ENCODE measurements around the gene RNPS1.
"Not testable (repeated sequence)": the region's sequence is repeated elsewhere in the genome, so short reads cannot be mapped to it uniquely, and the experiment has no call there.

The RNPS1 gene

DNA sequence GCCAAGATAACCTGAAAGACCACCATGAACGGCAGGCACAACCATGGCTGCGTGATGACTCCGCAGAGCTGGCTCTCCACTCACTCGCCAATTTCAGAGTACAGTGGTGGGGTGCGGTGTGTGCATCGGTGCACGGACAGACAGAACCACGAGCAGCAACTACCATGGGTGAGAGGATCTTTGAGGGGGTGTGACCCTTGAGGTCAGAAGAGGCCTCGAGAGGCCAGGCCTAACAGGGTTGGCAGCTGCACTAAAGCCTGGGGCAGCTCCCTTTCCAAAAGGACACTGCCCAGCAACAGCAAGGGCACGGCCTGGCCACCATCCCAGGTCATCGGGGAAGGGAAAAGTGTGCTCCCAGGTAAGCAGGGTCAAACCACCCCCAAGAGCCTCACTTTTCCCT lies 14.6 kb downstream of the RNPS1 start:
- no peak for DNase-seq

DNA sequence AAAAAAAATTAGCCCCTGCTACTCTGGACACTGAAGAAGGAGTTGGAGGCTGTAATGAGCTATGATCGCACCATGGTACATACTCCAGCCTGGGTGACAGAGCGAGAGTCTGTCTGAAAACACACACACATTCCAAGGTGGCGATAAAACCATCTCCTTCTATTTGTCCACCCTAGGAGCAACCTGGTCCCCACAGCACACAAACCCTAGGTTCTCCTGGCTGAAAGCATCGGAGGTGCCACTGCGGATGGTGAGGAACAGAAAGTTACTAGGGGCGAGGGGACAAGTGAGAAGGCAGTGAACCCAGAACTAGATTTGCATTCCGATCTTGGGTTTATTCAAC lies 15.1 kb downstream of the RNPS1 start:
- DNase-seq: no peak

DNA sequence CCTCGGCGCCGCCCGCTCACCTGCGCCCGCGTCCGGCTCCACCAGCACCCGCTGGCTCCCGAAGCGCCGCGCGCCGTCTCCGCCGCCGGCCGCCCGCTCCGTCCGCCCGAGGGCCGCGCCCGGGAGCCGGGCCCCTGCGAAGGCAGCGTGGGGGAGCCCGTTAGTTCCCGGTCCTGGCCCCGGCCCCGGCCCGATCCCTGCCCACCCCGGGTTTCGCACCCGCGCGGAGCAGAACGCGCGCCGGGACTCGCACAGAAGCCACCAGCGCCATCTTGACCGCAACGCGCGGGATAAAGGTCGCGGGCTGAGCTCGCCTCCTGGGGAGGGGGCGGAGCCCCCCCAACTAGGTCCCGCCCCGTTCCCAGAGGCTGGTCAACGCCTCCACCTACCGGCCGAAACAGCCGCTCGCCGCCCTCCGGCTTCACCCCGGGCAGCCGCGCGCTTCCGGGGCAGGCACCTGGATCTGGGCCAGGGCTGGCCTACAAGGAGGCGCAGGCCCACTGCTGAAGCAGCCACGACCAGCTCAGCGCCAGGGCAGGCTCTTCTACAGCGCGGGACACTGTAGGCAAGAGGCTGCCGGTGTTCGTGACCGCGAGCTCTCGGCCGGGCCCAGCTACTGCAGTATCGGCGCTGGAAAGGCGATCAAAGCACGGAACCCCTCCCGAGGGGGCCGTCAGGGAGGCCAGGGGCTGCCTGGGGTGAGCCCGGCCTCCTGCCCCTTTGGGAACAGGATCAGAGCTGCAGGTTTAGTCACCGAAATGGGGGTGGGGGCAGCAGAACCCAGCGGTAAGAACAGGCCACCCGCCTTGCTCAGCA lies 16.4 kb downstream of the RNPS1 start, which contains the start of gene ECI1:
TSS of gene ECI1 (minus strand) at position 292 of the 816 bp plus-strand sequence. CDS start at position 271, 21 bp downstream.
- peak; percentile 93 for DNase-seq

DNA sequence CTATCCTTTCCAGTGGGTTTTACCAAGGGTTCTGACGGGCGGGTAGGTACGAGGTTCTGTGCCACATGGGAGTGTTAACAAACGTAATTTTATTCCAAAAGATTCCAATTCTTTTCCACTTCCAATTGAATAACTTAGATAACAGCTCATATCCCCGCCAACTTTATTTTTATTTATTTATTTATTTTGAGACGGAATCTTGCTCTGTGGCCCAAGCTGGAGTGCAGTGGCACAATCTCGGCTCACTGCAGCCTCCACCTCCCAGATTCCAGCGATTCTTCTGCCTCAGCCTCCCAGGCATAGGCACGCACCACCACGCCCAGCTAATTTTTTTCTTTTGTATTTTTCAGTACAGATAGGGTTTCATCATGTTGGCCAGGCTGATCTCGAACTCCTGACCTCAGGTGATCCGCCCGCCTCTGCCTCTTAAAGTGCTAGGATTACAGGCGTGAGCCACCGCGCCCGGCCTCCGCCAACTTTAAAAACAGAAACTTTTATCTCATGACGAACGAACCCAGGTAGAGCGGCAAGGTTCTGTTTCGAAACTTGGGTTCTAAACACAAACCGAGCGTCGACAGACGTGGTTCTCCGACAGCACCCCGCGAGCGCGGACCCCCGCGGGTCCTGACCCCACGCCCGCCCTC lies 17.2 kb downstream of the RNPS1 start:
- DNase-seq: peak; percentile 72

DNA sequence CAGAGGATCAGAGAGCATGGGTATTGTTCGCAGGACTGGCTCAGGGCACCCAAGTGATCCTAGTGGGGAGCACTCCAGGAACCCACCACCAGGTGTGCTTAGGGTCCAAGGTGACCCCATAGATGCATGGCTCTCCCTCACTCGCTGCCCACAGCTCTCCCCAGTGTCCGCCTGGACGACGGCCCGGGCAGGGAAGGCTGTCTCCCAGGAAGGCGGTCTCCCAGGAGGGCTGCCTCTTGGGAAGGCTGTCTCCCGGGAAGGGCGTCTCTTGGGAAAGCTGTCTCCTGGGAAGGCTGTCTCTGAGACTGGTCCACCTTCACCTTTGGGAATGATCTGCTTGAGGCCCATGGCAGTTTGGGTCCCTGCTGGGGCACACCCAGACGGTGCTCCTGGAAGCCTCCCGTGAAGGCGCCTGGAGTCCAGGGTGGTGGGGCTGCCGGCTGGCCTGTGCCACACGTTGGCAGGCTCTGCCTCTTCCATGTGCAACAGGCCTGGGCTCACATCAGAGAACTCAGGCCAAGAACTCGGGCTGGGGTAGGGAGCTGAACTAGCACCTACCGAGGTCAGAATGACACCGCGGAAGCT lies 21.5 kb downstream of the RNPS1 start:
- no peak for DNase-seq

DNA sequence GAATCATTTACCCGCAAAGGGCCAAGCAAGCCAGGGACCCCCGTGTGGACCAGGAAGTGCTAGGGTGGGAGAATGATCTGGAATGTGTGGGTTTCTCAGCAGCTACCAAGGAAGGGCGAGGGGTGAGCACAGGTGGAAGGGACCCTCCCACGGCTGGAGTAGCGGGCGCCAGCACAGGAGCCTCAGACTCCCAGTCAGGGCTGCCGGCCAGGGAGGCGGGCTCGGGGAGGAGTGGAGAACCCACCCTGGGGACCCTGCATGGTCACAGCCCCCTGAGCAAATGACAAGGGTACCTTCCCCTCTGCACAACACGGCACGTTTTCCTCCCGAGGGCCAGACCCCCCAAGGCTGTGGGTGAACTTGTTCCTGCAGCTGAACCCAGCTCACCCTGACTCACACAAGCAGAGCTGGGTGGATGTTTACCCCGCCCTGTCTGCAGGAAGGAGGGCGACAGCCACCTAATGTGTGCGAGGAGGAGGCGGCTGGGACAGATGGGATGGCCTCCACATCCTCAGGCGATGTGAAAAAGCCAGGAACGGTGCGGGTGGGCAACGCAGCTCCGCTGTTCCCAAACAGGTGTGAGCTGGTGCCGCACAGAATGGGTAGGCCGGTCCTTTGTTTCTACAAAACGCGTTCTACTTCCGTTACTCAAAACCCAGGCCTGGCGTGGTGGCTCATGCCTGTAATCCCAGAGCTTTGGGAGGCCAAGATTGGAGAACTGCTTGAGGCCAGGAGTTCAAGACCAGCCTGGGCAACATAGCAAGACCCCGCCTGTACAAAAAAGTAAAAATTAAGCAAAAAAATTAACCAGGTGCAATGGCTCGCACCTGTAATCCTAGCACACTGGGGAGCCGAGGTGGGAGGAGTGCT lies 22.8 kb downstream of the RNPS1 start:
- no peak for DNase-seq

DNA sequence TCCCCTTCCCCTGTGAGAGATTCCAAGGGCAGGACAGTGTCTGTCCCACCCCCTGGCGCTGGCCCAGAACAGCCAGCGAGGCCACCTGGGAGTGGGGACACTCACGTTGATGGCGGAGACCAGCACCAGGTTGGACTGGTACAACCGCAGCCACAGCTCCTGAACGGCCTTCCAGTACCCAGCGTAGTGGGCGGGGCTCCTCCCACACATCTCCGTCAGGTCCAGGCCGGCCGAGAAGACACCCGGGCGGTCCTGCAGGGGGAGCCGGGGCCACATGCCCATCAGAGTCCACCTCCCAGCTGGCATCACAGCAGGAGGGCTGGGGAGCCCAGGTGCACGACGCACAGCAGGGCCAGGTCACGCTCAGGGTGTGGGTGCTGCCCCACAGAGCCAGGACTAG lies 23.6 kb downstream of the RNPS1 start:
- DNase-seq: no peak

DNA sequence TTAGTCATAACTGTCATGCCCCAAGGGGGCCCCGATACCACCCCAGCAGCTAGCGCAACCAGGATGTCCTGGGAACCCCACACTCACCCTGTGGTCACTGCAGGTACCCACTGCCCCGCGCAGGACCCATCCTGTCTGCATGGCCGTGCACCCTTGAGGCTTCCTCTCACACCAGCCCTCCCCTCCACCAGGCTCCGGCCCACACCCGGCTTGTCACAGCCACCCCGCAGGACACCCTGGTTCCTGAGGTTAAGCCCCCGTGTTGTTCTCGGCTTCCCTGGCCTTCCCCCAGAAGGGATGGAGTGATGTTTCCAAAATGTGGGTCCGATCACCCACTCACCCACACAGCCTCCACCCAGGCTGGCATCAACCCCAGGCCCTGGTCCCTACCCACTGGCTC lies 24.1 kb downstream of the RNPS1 start:
- DNase-seq: no peak

DNA sequence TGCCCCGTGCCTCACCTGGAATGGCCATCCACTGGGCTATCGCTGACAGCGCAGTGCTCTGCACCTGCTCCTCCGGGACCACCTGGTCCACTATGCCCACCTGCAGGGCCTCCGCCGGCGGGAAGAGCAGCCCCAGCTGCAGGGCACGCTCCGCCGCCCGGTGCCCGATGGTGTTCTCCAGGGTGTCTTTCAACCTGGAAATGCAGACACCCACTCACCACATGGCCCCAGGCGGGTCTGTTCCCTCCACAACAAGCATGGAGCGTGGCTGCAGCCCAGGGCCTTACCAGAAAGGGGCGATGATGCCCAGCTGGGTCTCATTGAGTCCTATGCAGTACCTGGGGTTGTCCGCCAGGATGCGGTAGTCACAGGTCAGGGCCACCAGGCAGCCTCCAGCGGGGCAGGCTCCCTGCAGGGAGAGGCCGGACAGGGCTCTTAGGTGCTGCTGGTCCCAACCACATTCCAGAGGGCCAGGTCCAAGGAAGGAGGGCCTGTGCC lies 24.8 kb downstream of the RNPS1 start:
- no peak for DNase-seq

DNA sequence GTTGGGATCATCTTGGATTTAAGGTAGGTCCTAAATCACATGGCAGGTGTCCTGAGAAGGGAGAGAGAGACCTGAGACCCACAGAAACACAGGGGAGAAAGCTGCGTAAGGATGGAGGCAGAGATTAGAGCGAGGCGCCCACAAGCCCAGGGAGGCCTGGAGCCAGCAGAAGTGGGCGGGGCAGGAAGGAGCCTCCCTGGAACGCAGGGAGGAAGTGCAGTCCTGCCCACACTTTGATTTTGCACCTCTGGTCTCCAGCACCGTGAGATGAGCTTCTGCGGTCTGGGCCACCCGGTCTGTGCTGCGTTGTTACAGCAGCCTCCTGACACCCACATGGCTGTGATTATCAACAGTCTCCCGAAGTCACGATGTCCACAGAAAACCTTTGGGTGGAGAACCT lies 25.3 kb downstream of the RNPS1 start:
- no peak for DNase-seq

DNA sequence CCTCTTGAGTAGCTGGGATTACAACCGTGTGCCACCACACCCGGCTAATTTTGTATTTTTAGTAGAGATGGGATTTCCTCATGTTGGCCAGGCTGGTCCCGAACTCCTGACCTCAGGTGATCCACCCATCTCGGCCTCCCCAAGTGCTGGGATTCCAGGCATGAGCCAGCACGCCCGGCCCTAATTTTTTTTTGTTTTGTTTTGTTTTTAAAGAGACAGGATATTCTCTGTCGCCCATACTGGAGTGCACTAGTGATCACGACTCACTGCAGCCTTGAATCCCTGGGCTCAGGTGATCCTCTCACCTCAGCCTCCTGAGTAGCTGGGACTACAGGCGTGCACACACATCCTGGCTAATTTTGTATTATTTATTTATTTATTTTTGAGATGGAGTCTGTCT lies 27.6 kb downstream of the RNPS1 start:
- not testable (repeated sequence) for DNase-seq

DNA sequence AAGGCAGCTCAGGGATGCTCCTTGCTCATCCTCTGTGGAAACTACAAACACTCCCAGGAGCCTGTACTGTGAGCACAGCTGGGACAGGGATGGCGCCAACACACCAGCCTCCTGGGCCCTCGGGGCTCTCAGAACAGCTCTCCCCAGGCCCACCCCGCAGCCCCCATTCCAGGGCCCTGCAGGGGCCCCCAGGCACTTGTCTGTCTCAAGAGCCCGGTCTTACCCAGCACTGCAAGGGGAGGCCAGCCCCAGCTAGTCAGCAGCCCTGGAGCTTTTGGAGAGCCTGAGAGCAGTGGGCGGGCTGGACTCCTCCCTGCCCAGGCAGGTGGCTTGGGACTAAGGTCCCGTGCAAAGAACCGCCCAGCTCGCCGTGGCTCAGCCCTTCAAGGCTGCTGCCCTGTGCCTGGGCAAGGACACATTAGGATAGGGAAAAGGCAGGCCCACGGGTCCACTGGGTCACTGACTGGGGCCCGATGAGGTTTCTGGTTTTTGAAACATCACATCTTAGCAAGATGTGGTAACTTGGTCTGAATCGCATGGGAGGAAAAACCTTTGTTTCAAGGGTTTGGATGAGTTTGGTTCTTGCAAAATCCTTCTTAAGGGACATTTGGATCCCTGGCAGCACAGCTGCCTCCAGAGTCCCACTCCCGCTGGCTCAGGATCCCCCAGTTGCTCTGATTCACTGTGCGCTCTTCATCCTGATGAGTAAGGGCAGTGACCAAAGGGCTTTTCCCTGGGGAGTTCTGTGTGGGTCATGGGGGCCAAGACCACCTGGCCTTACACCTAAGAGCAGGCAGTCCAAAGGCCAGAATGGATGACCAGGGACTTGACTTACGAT lies 28.9 kb downstream of the RNPS1 start:
- peak; percentile 54 for DNase-seq

DNA sequence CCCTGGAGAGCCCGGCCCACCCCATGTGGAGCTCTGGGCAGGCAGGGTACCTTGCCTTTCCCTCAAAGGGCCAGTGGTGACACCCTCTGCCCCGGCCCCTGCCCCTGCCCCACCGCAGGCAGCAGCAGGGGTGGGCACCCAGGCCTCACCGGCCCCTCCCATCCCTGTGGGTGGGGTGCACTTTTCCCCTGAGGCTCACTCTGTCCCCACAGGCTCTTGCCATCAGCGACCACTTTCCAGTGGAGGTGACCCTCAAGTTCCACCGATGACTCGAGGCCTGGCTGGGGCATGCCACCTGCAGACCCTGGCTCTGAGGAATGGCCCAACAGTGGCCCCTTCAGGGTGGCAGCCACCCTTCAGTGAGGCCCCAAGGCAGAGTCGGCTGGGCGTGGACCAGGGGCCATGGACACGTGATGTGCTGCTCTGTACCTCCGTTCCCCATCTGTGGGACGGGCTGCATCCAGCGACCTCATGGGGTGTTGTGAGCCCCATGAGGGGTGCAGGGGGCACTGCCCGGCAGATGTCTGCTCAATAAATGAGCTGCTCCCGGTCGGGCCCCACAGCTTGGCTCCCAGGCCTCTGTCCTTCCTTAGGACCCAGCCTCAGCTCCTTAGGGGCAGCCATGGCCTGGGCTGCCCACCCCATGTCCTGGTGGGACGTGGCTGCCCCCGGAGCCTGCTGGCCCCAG lies 29.6 kb downstream of the RNPS1 start:
- DNase-seq: peak; percentile 56

DNA sequence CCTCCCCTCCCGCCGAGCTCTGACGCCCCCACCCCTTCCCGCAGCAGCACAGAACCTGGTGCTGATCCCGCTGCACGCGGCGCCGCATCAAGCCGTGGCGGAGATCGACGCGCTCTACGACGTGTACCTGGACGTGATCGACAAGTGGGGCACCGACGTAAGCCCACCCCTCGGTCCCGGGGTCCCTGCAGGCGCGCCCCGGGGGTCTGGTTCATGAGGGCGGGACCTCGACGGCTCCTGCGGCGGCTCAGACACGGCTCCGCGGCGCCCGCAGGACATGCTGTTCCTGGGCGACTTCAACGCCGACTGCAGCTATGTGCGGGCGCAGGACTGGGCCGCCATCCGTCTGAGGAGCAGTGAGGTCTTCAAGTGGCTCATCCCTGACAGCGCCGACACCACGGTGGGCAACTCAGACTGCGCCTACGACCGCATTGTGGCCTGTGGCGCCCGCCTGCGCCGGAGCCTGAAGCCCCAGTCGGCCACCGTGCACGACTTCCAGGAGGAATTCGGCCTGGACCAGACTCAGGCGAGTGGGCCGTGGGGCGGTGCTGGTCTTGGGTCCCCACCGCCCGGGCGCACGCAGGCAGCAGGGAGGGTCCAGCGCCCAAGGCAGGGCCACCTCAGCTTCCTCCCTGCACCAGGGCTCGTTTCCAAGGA lies 30.3 kb downstream of the RNPS1 start:
- peak; percentile 56 for DNase-seq

DNA sequence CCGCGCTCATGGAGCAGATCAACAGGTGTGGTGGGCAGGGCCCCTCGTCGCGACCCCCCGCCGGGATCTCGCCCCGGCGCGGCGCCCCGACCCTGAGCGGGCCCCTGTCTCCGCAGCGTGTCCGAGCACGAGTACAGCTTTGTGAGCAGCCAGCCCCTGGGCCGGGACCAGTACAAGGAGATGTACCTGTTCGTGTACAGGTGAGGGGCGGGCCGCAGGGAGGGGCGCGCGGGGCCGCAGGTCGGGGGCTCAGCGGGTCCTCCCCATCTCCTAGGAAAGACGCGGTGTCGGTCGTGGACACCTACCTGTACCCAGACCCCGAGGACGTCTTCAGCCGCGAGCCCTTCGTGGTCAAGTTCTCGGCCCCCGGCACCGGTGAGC lies 30.8 kb downstream of the RNPS1 start:
- DNase-seq: peak; percentile 57

DNA sequence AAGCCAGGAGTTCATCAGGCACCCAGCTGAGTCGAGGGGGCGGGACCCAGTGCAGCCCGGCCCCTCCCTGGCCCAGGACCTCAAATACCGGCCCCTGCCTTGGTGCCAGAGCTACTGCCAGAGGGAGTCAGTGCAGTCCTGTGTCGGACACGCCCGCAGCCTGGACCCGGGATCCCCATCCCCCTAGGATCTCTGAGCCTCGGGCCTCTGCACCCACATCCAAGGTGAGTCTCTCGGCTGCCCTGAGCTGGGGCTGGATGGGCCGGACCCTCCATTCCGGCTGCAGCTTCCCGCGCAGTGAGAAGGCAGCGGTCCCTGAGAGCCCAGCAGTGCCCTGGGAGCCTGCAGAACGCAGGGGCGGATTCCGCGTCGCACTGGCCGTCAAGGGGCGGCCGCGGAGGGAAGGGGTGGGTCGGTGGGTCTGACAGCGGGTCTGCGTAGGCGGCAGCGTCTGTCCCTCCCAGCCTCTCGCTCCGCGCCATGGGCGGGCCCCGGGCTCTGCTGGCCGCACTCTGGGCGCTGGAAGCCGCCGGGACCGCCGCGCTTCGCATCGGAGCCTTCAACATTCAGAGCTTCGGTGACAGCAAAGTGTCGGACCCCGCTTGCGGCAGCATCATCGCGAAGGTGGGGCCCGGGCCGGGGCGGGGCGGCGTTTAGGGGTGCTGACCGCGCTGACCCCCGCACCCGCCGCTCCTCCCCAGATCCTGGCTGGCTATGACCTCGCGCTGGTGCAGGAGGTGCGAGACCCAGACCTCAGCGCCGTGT lies 31.4 kb downstream of the RNPS1 start, which contains the start of gene DNASE1L2:
TSS of gene DNASE1L2 (plus strand) at position 108 of the 765 bp plus-strand sequence. CDS start at position 481, 373 bp downstream.
- DNase-seq: peak; percentile 59

DNA sequence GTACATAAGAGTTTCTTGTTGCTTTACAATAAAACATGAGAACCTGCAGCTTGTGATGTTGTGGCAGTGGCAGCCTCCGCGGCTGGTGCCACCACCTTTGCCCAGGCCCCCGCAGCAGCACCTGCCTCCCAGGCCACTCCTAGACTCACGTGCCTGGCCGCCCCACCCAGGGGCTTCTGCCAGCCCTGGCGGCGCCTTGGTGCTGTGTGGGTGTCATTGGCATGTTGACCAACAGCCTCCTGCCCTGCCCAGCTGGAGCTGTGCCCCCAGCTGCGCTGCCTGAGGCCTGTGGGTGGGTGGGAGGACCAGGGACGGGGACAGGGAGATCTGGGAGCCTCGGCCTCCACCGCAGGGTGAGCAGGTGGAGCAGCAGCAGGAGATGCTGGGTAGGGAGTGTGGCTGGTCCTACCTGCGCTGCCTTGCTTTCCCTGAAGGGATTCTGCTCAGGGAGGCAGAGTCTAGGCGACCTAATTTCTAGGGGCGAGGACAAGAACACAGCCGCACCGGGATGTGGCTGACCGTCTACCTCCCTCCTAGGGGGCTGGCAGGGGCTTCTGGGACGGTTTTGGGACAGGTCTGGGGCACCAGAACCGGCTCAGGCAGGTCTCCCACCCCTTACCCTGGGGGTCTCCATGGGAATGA lies 32.1 kb downstream of the RNPS1 start:
- DNase-seq: peak; percentile 53

DNA sequence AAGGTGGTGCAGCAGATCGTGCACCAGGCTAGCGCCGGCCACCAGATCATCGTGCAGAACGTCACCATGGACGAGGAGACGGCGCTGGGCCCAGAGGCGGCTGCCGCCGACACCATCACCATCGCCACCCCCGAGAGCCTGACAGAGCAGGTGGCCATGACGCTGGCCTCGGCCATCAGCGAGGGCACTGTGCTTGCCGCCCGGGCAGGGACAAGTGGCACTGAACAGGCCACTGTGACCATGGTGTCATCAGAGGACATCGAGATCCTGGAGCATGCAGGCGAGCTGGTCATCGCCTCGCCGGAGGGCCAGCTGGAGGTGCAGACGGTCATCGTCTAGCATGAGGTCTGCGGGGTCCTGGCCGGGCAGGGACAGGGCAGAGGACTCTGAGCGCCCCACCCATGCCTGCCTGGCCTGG lies 32.7 kb downstream of the RNPS1 start:
- no peak for DNase-seq

DNA sequence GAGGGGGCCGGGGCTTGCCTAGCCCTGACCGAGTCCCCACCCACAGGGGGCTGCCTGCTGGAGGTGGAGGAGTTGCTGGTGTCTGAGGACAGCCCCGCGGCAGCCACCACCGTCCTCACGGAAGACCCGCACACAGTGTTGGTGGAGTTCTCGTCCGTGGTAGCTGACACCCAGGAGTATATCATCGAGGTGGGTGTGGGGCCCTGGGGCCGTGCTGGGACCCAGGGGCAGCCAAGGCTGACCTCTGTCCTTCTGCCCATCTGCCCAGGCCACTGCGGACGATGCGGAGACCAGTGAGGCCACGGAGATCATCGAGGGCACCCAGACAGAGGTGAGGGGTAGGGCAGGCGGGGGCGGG lies 33.1 kb downstream of the RNPS1 start:
- no peak for DNase-seq

All from activated CD8-positive, alpha-beta memory T cell treated with anti-CD3 and anti-CD28 coated beads, Interleukin-2, amount 50 U/mL, for 48 hours (primary cell).